Peyer's patch (tissue), 4 donors: ENCODE results near the gene SZT2. TPM values are rescaled to one million over a fixed set of nuclear protein-coding genes. Genes with fewer than 3 reads are reported as not detected.

Experiments
- DNase-seq, 3 donors: peaks; one replicate each; pipeline ENCODE4 v3.0.0-alpha.2; 2017 to 2019
- H3K27ac ChIP-seq, 4 donors: fragments of 200-600 bp; sonication (generic); one replicate each; pipeline ENCODE4 v1.5.1; 2016 to 2019
- H3K27me3 ChIP-seq, 2 donors: fragments of 200-600 bp; sonication (generic); one replicate each; pipeline ENCODE4 v1.5.1; 2019
- H3K36me3 ChIP-seq, 3 donors: fragments of 200-600 bp; sonication (generic); one replicate each; pipeline ENCODE4 v1.5.1; 2016 to 2019
- H3K4me1 ChIP-seq, 4 donors: fragments of 200-600 bp; sonication (generic); one replicate each; pipeline ENCODE4 v1.5.1; 2016 to 2019
- H3K4me3 ChIP-seq, 4 donors: fragments of 200-600 bp; sonication (generic); 1 replicate in 3 of 4; 2 replicates in 1 of 4; pipeline ENCODE4 v1.5.1; 2016 to 2019; ENCODE audit warnings: mild to moderate bottlenecking in 1 of 4
- H3K9me3 ChIP-seq, 4 donors: fragments of 200-600 bp; sonication (generic); one replicate each; pipeline ENCODE4 v1.5.1; 2016 to 2019; ENCODE audit warnings: mild to moderate bottlenecking in 1 of 4
- POLR2A ChIP-seq, 2 donors: fragments of 450-650 bp; IDR thresholded peaks; one replicate each; pipeline ENCODE4 v1.5.1; 2017; ENCODE audit warnings: antibody characterized with exemption in 2 of 2, mild to moderate bottlenecking in 2 of 2, moderate library complexity in 2 of 2
- total RNA-seq, 4 donors: library from RNA; depleted of rRNA; stranded (reverse); fragments of >200 nt; gene quantifications; one replicate each; pipeline ENCODE4 v1.1.0, GENCODE V29; 2016
- TF ChIP-seq, protein P1 (sequence below), 6 experiments: fragments of 450-650 bp in 4 of 6; fragments of 200-600 bp in 2 of 6; sonication (generic) in 1 of 6; IDR thresholded peaks; one replicate each; pipeline ENCODE4 v1.5.1; 2017 to 2019; ENCODE audit warnings: antibody characterized with exemption in 6 of 6, mild to moderate bottlenecking in 3 of 6, moderate library complexity in 1 of 6

SZT2 gene
- total RNA-seq, 4 donors from 2014 or later = 76.9 to 129 (median 104) TPM

DNA sequence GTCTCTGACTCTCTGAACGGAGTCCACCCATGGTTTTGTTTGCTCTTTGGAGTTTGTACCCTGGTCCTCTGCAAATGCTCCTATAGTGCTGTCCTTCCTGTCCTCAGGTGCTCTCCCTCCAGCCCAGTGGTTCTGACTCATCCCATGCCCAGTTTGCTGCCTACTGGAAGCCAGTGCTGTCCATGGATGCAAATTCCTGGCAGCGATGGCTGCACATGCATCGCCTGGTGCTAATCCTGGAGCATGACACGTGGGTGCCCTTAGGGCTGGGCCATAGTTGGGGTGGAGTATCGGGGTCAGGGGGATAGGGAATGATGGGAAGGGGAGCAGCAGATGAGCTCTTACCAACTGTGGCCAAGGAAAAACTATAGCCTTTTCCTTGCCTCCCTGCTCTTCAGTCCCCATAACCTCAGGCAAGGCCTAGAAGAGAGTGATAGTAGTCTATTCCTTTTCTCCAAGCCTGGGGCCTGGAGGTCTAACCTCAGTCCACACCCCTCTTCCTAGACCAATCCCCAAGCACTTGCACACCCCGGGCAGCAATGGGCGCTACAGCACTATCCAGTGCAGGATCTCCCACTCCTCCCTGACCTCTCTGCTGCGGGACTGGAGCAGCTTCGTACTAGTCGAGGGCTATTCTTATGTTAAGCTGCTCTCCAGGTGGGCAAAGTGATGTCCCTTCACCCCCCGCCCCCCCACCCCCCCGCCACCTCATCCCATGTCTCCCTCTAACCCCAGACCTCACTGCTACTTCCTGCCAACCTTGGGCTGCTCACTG is 32.5 kb downstream of the SZT2 start:
- H3K36me3 ChIP-seq = peaks cover 0 to 94% (median 0%) of the 10 kb centered on the region in 3 donors

DNA sequence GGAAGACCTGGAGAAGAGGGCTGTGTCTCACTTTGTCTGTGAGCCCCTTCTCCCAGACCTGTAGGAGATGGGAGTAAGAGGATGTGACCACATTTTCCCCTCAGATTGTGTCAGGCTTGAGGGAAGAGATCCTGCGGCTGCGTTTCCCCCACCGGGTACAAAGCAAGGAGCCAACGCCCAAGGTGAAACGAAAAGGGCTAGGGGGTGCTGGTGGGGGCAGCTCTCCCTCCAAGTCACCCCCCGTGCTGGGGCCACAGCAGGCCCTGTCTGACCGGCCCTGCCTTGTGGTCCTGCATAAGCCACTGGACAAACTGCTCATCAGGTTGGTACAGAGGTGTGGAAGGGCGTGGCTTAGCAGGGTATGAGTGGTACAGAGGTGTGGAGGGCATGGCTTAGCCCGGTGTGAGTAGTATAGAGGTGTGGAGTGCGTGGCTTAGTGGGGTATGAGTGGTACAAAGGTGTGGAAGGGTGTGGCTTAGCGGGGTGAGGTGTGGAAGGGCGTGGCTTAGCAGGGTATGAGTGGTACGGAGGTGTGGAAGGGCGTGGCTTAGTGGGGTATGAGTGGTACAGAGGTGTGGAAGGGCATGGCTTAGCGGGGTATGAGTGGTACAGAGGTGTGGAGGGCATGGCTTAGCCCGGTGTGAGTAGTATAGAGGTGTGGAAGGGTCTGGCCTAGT is 33.4 kb downstream of the SZT2 start:
- Histone ChIP-seq H3K9me3 (no peaks in the 10 kb centered on the region), H3K4me1 (no peaks in the 10 kb centered on the region), H3K36me3 (peaks cover 0 to 94% (median 0%) of the 10 kb centered on the region in 3 donors), H3K27me3 (no peaks in the 10 kb centered on the region), H3K4me3 (no peak overlapping the region), H3K27ac (peak overlapping the region in 2 of 4 donors; percentile 51 to 79)
- DNase-seq = no peak
- TF ChIP-seq, protein P1, sequence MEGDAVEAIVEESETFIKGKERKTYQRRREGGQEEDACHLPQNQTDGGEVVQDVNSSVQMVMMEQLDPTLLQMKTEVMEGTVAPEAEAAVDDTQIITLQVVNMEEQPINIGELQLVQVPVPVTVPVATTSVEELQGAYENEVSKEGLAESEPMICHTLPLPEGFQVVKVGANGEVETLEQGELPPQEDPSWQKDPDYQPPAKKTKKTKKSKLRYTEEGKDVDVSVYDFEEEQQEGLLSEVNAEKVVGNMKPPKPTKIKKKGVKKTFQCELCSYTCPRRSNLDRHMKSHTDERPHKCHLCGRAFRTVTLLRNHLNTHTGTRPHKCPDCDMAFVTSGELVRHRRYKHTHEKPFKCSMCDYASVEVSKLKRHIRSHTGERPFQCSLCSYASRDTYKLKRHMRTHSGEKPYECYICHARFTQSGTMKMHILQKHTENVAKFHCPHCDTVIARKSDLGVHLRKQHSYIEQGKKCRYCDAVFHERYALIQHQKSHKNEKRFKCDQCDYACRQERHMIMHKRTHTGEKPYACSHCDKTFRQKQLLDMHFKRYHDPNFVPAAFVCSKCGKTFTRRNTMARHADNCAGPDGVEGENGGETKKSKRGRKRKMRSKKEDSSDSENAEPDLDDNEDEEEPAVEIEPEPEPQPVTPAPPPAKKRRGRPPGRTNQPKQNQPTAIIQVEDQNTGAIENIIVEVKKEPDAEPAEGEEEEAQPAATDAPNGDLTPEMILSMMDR (IDR thresholded peaks at IDR 0.05) = no peak
- TF ChIP-seq POLR2A (IDR thresholded peaks at IDR 0.05) = no peak

More for the DNA sequence above, 32.5 kb downstream of the SZT2 start:
- Histone ChIP-seq H3K4me1 (no peaks in the 10 kb centered on the region), H3K9me3 (no peaks in the 10 kb centered on the region), H3K27ac (no peak overlapping the region), H3K27me3 (no peaks in the 10 kb centered on the region), H3K4me3 (no peak overlapping the region)
- TF ChIP-seq, protein P1 (IDR thresholded peaks at IDR 0.05) = no peak
- TF ChIP-seq POLR2A (IDR thresholded peaks at IDR 0.05) = no peak
- DNase-seq = no peak

DNA sequence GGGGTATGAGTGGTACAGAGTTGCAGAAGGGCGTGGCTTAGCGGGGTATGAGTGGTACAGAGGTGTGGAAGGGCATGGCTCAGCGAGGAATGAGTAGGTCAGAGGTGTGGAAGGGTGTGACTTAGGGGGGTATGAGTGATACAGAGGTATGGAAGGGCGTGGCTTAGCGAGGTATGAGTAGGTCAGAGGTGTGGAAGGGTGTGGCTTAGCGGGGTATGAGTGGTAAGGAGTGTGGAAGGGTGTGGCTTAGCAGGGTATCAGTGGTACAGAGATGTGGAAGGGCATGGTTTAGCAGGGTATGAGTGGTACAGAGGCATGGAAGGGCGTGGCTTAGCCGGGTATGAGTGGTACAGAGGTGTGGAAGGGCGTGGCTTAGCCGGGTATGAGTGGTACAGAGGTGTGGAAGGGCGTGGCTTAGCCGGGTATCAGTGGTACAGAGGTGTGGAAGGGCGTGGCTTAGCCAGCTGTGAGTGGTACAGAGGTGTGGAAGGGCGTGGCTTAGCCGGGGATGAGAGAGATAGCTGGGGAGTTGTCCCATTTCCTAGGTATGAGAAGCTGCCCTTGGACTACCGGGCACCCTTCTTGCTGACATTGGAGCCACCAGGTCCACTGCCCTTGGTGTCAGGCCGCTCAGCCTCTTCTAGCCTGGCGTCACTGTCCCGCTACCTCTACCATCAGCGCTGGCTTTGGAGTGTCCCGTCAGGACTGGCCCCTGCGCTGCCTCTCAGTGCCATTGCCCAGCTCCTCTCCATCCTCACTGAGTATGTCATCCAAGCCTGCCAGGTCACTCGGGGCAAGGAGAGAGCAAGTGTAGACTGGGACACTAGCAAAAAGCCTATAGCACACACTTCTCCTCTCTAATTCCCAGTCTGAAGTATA is 34.2 kb downstream of the SZT2 start:
- DNase-seq = no peak
- Histone ChIP-seq H3K27ac (peak overlapping the region in 2 of 4 donors; percentile 51 to 79), H3K27me3 (no peaks in the 10 kb centered on the region), H3K36me3 (peaks cover 0 to 94% (median 0%) of the 10 kb centered on the region in 3 donors), H3K9me3 (no peaks in the 10 kb centered on the region), H3K4me3 (no peak overlapping the region), H3K4me1 (no peaks in the 10 kb centered on the region)
- no peak for TF ChIP-seq POLR2A (IDR thresholded peaks at IDR 0.05)
- TF ChIP-seq, protein P1 (IDR thresholded peaks at IDR 0.05) = no peak

DNA sequence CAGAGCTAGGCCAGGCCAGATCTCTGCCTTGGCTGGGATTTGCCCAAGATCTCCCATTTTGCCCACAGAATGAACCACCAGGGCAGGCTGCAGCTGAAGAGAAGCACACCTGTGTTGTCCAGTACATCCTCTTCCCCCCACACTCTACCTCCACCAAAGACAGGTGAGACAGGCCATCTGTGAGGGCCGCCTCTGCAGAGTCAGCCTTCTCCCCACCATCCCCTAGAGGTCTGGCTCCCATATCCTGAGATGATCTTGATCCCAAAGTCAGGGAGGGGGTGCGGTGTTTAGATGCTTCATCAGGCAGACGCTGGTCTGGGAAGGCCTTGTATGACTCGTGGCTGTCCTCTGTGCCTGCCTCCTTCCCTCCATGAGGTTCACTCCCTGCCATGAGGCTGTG is 35.3 kb downstream of the SZT2 start:
- DNase-seq = no peak
- Histone ChIP-seq H3K4me3 (no peak overlapping the region), H3K4me1 (no peaks in the 10 kb centered on the region), H3K9me3 (no peaks in the 10 kb centered on the region), H3K27me3 (no peaks in the 10 kb centered on the region), H3K27ac (no peak overlapping the region), H3K36me3 (peaks cover 0 to 94% (median 0%) of the 10 kb centered on the region in 3 donors)
- TF ChIP-seq, protein P1 (IDR thresholded peaks at IDR 0.05) = no peak
- no peak for TF ChIP-seq POLR2A (IDR thresholded peaks at IDR 0.05)

DNA sequence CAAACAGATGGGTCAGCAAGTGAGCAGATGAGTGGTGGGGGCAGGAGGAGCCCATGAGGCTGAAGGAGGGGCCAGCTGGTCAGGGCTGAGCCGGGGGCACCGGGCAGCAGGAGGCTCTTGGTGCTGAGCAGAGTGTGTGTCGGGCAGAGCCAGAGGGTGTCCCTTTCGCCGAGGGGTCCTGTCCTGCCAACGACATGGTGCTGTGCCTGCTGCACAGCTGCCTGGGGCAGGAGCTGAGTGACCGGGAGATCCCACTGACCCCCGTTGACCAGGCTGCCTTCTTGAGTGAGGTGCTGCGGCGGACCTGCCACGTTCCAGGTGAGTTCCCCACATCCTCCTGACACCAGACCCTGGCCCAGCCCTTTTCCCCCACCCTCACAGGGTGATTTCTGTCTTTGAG is 36.5 kb downstream of the SZT2 start:
- H3K9me3 ChIP-seq = no peaks in the 10 kb centered on the region
- no peak for DNase-seq
- peaks cover 0 to 94% (median 2%) of the 10 kb centered on the region in 3 donors for H3K36me3 ChIP-seq
- H3K27me3 ChIP-seq = no peaks in the 10 kb centered on the region
- TF ChIP-seq POLR2A (IDR thresholded peaks at IDR 0.05) = no peak
- TF ChIP-seq, protein P1 (IDR thresholded peaks at IDR 0.05) = no peak
- no peak overlapping the region for H3K4me3 ChIP-seq
- no peaks in the 10 kb centered on the region for H3K4me1 ChIP-seq
- H3K27ac ChIP-seq = no peak overlapping the region
